ENCODE results near the gene ST6GALNAC3. TPM values are rescaled to one million over a fixed set of nuclear protein-coding genes. Genes with fewer than 3 reads are reported as not detected.

Gene ST6GALNAC3
- total RNA-seq, 4 donors from 2014 or later: 1.00 to 5.7 (median 1.9) TPM; not detected in 1

DNA sequence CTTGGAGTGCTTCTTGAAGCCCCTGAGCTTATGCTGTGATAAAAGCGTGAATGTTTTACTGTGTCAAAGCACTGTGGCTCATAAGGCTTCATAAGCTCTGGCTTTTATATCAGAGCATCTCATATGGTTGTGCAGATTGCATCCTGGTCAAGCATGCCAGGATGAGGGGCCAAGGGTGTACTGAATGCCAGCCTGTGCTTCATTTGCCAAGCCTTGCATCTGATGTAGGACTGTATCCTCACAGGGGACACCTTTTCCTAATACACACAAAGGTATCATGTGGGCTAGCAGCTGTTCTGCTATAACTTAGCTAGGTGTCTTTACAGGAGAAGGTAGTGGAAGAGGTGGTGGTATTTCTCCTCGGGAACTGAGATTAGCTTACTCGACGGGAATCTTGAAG lies 134.7 kb downstream of the ST6GALNAC3 start:
- WGBS, 2 donors (ENCODE audit: low coverage in 1 of 2): 90 to 96% methylated on average over 2 to 4 of the region's 4 CpGs
- DNase-seq: no peak
- no peaks in the 10 kb centered on the region for H3K36me3 ChIP-seq
- TF ChIP-seq, protein P1, sequence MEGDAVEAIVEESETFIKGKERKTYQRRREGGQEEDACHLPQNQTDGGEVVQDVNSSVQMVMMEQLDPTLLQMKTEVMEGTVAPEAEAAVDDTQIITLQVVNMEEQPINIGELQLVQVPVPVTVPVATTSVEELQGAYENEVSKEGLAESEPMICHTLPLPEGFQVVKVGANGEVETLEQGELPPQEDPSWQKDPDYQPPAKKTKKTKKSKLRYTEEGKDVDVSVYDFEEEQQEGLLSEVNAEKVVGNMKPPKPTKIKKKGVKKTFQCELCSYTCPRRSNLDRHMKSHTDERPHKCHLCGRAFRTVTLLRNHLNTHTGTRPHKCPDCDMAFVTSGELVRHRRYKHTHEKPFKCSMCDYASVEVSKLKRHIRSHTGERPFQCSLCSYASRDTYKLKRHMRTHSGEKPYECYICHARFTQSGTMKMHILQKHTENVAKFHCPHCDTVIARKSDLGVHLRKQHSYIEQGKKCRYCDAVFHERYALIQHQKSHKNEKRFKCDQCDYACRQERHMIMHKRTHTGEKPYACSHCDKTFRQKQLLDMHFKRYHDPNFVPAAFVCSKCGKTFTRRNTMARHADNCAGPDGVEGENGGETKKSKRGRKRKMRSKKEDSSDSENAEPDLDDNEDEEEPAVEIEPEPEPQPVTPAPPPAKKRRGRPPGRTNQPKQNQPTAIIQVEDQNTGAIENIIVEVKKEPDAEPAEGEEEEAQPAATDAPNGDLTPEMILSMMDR (IDR thresholded peaks at IDR 0.05): no peak
- no peak for TF ChIP-seq POLR2AphosphoS5 (IDR thresholded peaks at IDR 0.05)
- TF ChIP-seq POLR2A (IDR thresholded peaks at IDR 0.05): no peak
- no peak for TF ChIP-seq EP300 (IDR thresholded peaks at IDR 0.05; ENCODE audit: low read depth)
- in situ Hi-C loops (cut with MboI; ENCODE audit: low pct_ligation_motif_present in 1 of 4, low pct_unique_long_range_greater_than_20kb in 1 of 4, low sequenced_read_pairs in 3 of 4): no loop called here
- no peaks in the 10 kb centered on the region for H3K27me3 ChIP-seq
- H3K4me3 ChIP-seq: no peak overlapping the region
- intact Hi-C loops (cut with DNase I; ENCODE audit: low total_unique reads): no loop called here
- no peak overlapping the region for H3K27ac ChIP-seq
- no peaks in the 10 kb centered on the region for H3K4me1 ChIP-seq
- no peaks in the 10 kb centered on the region for H3K9me3 ChIP-seq

DNA sequence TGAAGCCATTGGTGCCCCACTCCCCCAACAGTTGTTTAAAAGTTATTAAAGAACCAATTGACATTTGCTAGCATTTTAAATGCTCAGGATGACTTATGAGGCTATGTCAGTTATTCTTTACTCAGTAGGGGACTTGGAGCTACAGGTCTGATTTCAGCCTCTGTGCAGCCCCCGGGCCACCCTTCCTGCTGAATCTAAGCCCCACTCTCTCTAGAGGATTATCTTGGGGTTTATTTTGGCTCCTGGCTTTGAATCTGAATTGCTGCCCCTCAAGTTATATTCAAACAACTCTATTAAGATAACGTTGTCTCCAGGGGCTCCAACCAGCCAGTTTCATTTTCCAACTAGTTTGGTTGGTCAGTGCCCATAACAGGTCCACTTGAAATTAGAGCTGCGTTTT lies 135.1 kb downstream of the ST6GALNAC3 start:
- 60 to 61% methylated on average over 2 to 3 of the region's 3 CpGs for WGBS, 2 donors (ENCODE audit: low coverage in 1 of 2)
- in situ Hi-C loops (cut with MboI; ENCODE audit: low pct_ligation_motif_present in 1 of 4, low pct_unique_long_range_greater_than_20kb in 1 of 4, low sequenced_read_pairs in 3 of 4): no loop called here
- intact Hi-C loops (cut with DNase I; ENCODE audit: low total_unique reads): no loop called here

DNA sequence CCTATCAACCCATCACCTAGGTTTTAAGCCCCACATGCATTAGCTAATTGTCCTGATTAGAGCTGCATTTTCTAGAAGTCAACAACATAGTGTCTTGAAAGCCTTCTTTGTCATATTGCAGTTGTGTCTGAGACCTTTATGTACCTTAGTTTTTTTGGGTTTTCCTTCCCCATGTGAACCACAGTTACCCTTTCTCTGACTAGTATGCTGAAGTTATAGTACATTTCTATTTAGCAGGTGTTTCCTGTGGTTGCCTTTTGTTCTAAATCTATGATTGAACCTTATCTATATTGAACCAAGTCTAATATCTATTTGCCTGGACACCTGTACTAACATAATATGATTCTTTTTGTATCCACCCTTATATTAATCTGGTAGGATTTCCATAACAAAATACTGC lies 135.6 kb downstream of the ST6GALNAC3 start:
- Histone ChIP-seq H3K4me1 (no peaks in the 10 kb centered on the region), H3K27ac (no peak overlapping the region), H3K9me3 (no peaks in the 10 kb centered on the region), H3K27me3 (no peaks in the 10 kb centered on the region), H3K36me3 (no peaks in the 10 kb centered on the region), H3K4me3 (no peak overlapping the region)
- DNase-seq: no peak
- TF ChIP-seq POLR2A (IDR thresholded peaks at IDR 0.05) (no peak), POLR2AphosphoS5 (IDR thresholded peaks at IDR 0.05) (no peak), EP300 (IDR thresholded peaks at IDR 0.05; ENCODE audit: low read depth) (no peak)
- TF ChIP-seq, protein P1 (IDR thresholded peaks at IDR 0.05): no peak
- in situ Hi-C loops (cut with MboI; ENCODE audit: low pct_ligation_motif_present in 1 of 4, low pct_unique_long_range_greater_than_20kb in 1 of 4, low sequenced_read_pairs in 3 of 4): no loop called here
- intact Hi-C loops (cut with DNase I; ENCODE audit: low total_unique reads): no loop called here

More for the DNA sequence above, 135.1 kb downstream of the ST6GALNAC3 start:
- no peak overlapping the region for H3K27ac ChIP-seq
- DNase-seq: no peak
- no peak overlapping the region for H3K4me3 ChIP-seq
- H3K9me3 ChIP-seq: no peaks in the 10 kb centered on the region
- H3K36me3 ChIP-seq: no peaks in the 10 kb centered on the region
- no peaks in the 10 kb centered on the region for H3K27me3 ChIP-seq
- no peak for TF ChIP-seq POLR2AphosphoS5 (IDR thresholded peaks at IDR 0.05)
- no peak for TF ChIP-seq EP300 (IDR thresholded peaks at IDR 0.05; ENCODE audit: low read depth)
- TF ChIP-seq POLR2A (IDR thresholded peaks at IDR 0.05): no peak
- TF ChIP-seq, protein P1 (IDR thresholded peaks at IDR 0.05): no peak
- H3K4me1 ChIP-seq: no peaks in the 10 kb centered on the region

DNA sequence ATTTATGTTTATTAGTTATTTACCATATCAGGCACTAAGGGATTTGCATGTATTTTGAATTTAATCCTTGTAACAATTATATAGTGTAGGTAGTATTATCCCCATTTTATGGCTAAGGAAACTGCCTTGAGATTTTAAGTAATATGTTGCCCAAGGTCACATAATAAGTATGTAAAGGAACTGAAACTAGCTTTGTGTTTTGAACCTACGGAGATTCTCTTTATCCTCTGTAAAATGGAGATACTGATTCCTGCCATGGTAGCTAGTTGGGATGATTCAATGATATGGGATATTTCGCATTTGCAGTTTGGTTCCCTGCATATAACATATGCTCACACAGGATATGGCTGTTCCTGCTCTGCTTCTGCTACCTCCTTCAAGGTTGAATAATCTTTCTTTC lies 144.3 kb downstream of the ST6GALNAC3 start:
- Histone ChIP-seq H3K9me3 (no peaks in the 10 kb centered on the region), H3K36me3 (no peaks in the 10 kb centered on the region), H3K4me1 (no peaks in the 10 kb centered on the region), H3K27me3 (no peaks in the 10 kb centered on the region), H3K27ac (no peak overlapping the region), H3K4me3 (no peak overlapping the region)
- intact Hi-C loops (cut with DNase I; ENCODE audit: low total_unique reads): no loop called here
- DNase-seq: no peak
- WGBS, 2 donors (ENCODE audit: low coverage in 1 of 2): 73 to 80% methylated on average over 1 to 2 of the region's 2 CpGs
- TF ChIP-seq POLR2A (IDR thresholded peaks at IDR 0.05): no peak
- TF ChIP-seq, protein P1 (IDR thresholded peaks at IDR 0.05): no peak
- no peak for TF ChIP-seq EP300 (IDR thresholded peaks at IDR 0.05; ENCODE audit: low read depth)
- TF ChIP-seq POLR2AphosphoS5 (IDR thresholded peaks at IDR 0.05): no peak
- in situ Hi-C loops (cut with MboI; ENCODE audit: low pct_ligation_motif_present in 1 of 4, low pct_unique_long_range_greater_than_20kb in 1 of 4, low sequenced_read_pairs in 3 of 4): no loop called here
